GM12874 (cell line): ENCODE results near the gene PRSS12.

ENCODE experiments used
- TF ChIP-seq, protein P1 (sequence below): IDR thresholded peaks from 2 replicates; pipeline ENCODE4 v1.5.1; 2011; ENCODE audit warnings: low read depth, mild to moderate bottlenecking, control low read depth, low read length, moderate library complexity; ENCODE audit not compliant: insufficient read depth

Gene PRSS12

DNA sequence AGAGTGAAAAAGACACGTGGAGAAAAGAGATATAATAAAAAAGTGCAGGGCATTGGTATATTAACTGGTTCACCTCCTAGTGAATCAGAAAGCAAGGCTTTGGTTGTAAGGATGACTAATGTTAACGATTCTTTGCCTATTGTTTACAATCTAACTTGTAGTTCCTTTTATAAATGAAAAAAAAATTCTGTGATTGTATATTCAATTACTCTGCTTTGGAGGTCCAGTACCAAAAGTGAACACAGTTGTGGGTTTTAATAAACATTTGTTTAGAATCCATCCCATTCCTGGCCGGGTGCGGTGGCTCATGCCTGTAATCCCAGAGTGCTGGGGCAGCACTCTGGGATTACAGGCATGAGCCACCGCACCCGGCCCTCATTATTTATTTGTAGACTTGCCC, 36.9 kb upstream of the PRSS12 start:
- TF ChIP-seq, protein P1, sequence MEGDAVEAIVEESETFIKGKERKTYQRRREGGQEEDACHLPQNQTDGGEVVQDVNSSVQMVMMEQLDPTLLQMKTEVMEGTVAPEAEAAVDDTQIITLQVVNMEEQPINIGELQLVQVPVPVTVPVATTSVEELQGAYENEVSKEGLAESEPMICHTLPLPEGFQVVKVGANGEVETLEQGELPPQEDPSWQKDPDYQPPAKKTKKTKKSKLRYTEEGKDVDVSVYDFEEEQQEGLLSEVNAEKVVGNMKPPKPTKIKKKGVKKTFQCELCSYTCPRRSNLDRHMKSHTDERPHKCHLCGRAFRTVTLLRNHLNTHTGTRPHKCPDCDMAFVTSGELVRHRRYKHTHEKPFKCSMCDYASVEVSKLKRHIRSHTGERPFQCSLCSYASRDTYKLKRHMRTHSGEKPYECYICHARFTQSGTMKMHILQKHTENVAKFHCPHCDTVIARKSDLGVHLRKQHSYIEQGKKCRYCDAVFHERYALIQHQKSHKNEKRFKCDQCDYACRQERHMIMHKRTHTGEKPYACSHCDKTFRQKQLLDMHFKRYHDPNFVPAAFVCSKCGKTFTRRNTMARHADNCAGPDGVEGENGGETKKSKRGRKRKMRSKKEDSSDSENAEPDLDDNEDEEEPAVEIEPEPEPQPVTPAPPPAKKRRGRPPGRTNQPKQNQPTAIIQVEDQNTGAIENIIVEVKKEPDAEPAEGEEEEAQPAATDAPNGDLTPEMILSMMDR, result no peak

DNA sequence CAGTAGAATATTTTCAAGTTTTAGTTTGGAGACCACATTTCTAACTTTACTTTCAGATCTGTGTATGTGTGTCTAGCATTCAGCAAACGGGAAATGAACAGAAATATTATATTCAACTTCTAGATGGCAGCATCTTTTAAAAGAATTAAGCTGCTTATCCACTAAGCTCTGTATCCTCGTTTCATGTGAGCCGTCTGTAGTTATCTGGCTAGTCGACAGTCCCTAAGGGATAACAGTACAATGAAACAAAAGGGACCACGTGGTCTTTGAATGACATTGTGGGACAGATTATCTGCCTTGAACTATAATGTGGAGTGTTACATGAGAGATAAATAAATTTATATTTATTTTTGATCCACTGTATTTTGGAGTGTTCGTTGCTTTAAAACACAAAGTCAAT, 35.8 kb upstream of the PRSS12 start:
- TF ChIP-seq, protein P1, result no peak

DNA sequence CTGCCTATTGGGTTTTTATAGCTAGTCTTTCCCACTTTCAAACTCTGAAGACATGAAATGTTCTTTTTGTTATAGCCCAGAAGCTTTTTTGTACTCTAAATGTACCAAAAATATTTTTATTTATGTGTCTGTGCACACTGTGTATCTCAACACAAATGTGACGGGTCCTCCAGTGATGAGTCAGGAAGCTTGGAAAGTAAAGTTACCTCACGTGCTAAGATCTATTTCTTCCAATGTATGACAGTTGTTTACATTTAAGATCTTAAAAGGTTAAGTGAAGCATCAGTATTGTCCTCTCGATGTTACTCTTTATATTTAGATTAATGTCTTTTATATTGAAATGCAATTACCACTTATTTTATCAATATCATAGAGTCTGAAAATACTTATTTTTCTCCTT, 29.1 kb upstream of the PRSS12 start:
- TF ChIP-seq, protein P1, result no peak

DNA sequence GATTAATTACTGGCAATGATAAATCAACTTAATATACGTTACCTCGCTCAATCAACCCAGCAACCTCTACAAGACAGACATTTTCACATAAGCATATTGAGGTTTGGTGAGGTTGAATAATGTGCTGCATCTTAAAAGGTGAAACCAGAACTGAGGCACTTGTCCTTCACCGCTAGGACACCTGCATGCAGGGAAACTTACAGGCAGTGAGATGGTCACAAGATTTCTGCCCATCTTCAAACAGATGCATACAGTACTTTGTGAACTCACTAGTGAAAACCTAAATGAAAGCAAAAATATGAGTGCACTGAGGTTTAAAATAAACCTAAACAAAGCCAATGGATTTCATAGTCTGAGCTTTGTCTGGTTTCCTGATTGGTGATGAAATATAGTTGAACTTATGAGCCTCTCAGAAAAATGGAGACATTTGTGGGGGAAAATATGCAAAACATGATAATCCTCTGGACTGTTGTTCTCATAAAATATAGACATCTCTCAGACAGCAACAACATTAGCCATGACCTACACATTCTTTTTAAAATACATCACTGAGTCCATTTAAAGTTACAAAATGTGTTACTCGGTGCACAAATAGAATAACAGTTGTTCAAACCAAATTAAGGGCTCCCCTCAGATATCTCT, 20.9 kb upstream of the PRSS12 start:
- TF ChIP-seq, protein P1, result no peak

DNA sequence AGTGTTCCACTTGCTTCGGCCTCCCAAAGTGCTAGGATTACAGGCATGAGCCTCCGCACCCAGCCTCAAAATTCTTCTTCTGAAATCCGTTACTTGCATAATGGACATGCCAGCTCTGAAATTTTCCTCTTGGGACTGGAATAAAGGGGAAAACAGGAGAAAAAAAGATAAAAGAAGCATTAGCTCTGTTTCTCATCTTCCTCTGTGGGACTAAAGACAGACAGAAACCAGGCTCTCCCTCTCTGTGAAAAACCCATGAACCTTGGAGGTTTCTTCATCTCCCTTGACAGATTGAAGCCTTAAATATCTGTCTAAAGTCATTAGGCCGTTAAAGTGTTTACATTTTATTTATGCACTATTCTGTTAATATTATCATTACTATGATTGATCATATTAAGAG, 19.4 kb upstream of the PRSS12 start:
- TF ChIP-seq, protein P1, result no peak

DNA sequence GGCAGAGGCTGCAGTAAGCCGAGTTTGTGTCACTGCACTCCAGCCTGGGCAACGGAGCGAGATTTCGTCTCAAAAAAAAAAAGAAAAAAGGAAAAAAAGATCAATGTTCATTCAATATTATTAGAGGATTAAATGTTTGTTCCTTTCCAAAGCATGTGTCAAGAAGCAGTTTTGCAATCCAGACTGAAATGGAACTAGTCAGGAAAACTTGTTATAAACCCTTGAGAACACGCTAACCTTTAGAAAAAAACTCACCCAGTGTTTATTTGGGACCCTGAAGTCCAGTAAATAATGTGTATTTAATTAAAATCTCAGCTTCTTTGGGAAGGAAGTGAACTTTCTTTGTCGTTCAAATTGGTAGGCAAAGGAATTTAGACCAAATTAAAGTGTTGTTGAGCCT, 16.4 kb upstream of the PRSS12 start:
- TF ChIP-seq, protein P1, result no peak

DNA sequence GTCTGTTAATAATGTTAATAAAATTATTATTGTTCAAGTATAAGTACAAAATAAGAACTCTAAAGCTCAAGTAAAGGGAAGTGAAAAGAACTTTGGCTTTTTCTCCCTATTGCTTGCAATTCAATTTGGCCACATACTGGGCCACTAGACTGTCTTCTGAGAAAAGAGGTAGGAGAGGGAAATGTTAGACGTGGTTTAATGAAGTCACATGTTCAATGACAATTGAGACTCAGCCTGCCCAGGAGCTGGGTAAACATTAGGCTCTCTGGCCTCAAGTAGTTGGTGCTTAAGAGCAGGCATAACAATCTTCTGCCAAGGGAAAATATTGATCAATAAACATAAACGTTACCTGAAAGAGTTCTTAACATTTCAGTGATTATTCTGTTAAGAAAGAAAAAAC, 15.1 kb upstream of the PRSS12 start:
- TF ChIP-seq, protein P1, result no peak
